GM12878 (cell line): ENCODE results near the gene PIEZO2. TPM values are rescaled to one million over a fixed set of nuclear protein-coding genes. Genes with fewer than 3 reads are reported as not detected.

Experiments
- ATAC-seq: fragments of 200-7000 bp; cut with Tn5 transposase; 3 replicates; pipeline ENCODE4 v1.9.1; 2020; ENCODE audit warnings: mild to moderate bottlenecking, moderate library complexity
- BruUV-seq: library from RNA; stranded (reverse); fragments of 400-500 nt; replicated peaks from 2 replicates; lab custom pipeline; 2021; lab: Mats Ljungman, UMichigan
- CTCF ChIA-PET: fragments of 300-600 bp; sonication (Branson Sonifier 250); formaldehyde crosslinking; extraction: SDS; loops from one replicate; lab custom pipeline; 2021; ENCODE audit warnings: inconsistent platforms; lab: Yijun Ruan, JAX
- POLR2A ChIA-PET: fragments of 350-600 bp; formaldehyde crosslinking; extraction: SDS; loops from one replicate; lab custom pipeline; 2021; ENCODE audit warnings: inconsistent platforms; lab: Charles Lee
- RAD21 ChIA-PET: fragments of 300-600 bp; sonication (Branson Sonifier 250); formaldehyde crosslinking; loops from one replicate; lab custom pipeline; 2023; ENCODE audit warnings: antibody characterized with exemption; ENCODE audit not compliant: unreplicated experiment; lab: Charles Lee
- SMC1A ChIA-PET: fragments of 300-600 bp; sonication (Branson Sonifier 250); formaldehyde crosslinking; loops from one replicate; lab custom pipeline; 2023; ENCODE audit not compliant: unreplicated experiment, uncharacterized antibody; lab: Charles Lee
- DNase-seq: peaks from one replicate; pipeline ENCODE4 v3.0.0-alpha.2; 2011; ENCODE audit warnings: low read depth, low spot score
- FAIRE-seq: peaks from 3 replicates; lab custom pipeline; 2011; peaks lifted over from hg19 to GRCh38; lab: Jason Lieb, UNC
- H2AFZ ChIP-seq: 2 replicates; pipeline ENCODE4 v1.6.0; 2011; ENCODE audit warnings: low read depth, low read length, control low read depth; ENCODE audit not compliant: control insufficient read depth
- H3K27ac ChIP-seq: 2 replicates; pipeline ENCODE4 v1.5.1; 2011; ENCODE audit warnings: control low read depth; ENCODE audit not compliant: control insufficient read depth, insufficient read depth
- H3K27me3 ChIP-seq, 2 experiments: replicated peaks in 1 of 2; 2 replicates each; pipeline versions ENCODE4 v1.6.0 to v1.6.1; 2011; ENCODE audit warnings: low read length in 1 of 2; ENCODE audit not compliant: control insufficient read depth in 2 of 2, insufficient read depth in 2 of 2
- H3K36me3 ChIP-seq, 2 experiments: 2 replicates each; pipeline ENCODE4 v1.5.1; 2011; ENCODE audit warnings: low read length in 1 of 2; ENCODE audit not compliant: control insufficient read depth in 2 of 2, insufficient read depth in 2 of 2
- H3K4me1 ChIP-seq: 2 replicates; pipeline ENCODE4 v1.6.1; 2011; ENCODE audit warnings: mild to moderate bottlenecking, low read length, moderate library complexity, mixed read lengths; ENCODE audit not compliant: control insufficient read depth, insufficient read depth
- H3K4me2 ChIP-seq: 2 replicates; pipeline ENCODE4 v1.6.0; 2011; ENCODE audit warnings: control low read depth; ENCODE audit not compliant: control insufficient read depth, insufficient read depth
- H3K4me3 ChIP-seq: fragments of 200-600 bp; sonication (generic); 2 replicates; pipeline ENCODE4 v1.5.1; 2016
- H3K79me2 ChIP-seq: 2 replicates; pipeline ENCODE4 v1.6.0; 2011; ENCODE audit warnings: low read length; ENCODE audit not compliant: control insufficient read depth, insufficient read depth
- H3K9ac ChIP-seq: 2 replicates; pipeline ENCODE4 v1.8.0; 2011; ENCODE audit warnings: low read length, control low read depth, mixed read lengths; ENCODE audit not compliant: control insufficient read depth, insufficient read depth
- H3K9me3 ChIP-seq: replicated peaks from 3 replicates; pipeline ENCODE4 v1.5.1; 2011; ENCODE audit warnings: mild to moderate bottlenecking, low read length; ENCODE audit not compliant: control insufficient read depth, insufficient read depth
- H4K20me1 ChIP-seq: 2 replicates; pipeline ENCODE4 v1.6.0; 2011; ENCODE audit not compliant: control insufficient read depth, insufficient read depth
- BHLHE40 ChIP-seq, 2 experiments: fragments of 450-650 bp in 1 of 2; IDR thresholded peaks; 2 replicates each; pipeline ENCODE4 v1.6.1; 2011 to 2017; ENCODE audit warnings: low read depth in 2 of 2, borderline replicate concordance in 1 of 2, improper control_type of control experiment in 1 of 2, low read length in 1 of 2, mild to moderate bottlenecking in 1 of 2
- CEBPB ChIP-seq, 2 experiments: fragments of 150-350 bp in 1 of 2; IDR thresholded peaks; 2 replicates each; pipeline ENCODE4 v1.6.1; 2012 to 2014; ENCODE audit warnings: low read depth in 2 of 2, low read length in 2 of 2, borderline replicate concordance in 1 of 2, inconsistent platforms in 1 of 2
- E4F1 ChIP-seq: fragments of 450-650 bp; IDR thresholded peaks from 2 replicates; pipeline ENCODE4 v1.6.1; 2018; ENCODE audit warnings: borderline replicate concordance, mild to moderate bottlenecking; ENCODE audit not compliant: partially characterized antibody
- FOXK2 ChIP-seq: fragments of 450-650 bp; IDR thresholded peaks from 2 replicates; pipeline ENCODE4 v1.6.1; 2017; ENCODE audit warnings: mild to moderate bottlenecking, moderate library complexity
- GATAD2B ChIP-seq: fragments of 450-650 bp; conservative IDR thresholded peaks from 2 replicates; pipeline ENCODE4 v1.6.1; 2017; ENCODE audit warnings: low read depth, mild to moderate bottlenecking, moderate library complexity
- HDAC2 ChIP-seq: fragments of 200-600 bp; sonication (generic); IDR thresholded peaks from 2 replicates; pipeline ENCODE4 v1.6.1; 2017
- HDAC6 ChIP-seq: fragments of 200-600 bp; sonication (generic); IDR thresholded peaks from one replicate; pipeline ENCODE4 v1.8.0; 2017; ENCODE audit warnings: antibody characterized with exemption; ENCODE audit not compliant: unreplicated experiment
- HDGF ChIP-seq: fragments of 450-650 bp; IDR thresholded peaks from 2 replicates; pipeline ENCODE4 v1.6.1; 2016; ENCODE audit warnings: antibody characterized with exemption
- IRF4 ChIP-seq: IDR thresholded peaks from 2 replicates; pipeline ENCODE4 v1.6.1; 2011; ENCODE audit warnings: low read depth, low read length
- JUND ChIP-seq: IDR thresholded peaks from 2 replicates; pipeline ENCODE4 v1.6.1; 2012; ENCODE audit warnings: low read depth, mild to moderate bottlenecking, low read length, improper control_type of control experiment, moderate library complexity
- MTA3 ChIP-seq: IDR thresholded peaks from 2 replicates; pipeline ENCODE4 v1.6.1; 2012; ENCODE audit warnings: low read length, inconsistent platforms, borderline replicate concordance
- MYB ChIP-seq: fragments of 150-350 bp; IDR thresholded peaks from 2 replicates; pipeline ENCODE4 v1.6.1; 2014; ENCODE audit warnings: mild to moderate bottlenecking, low read depth, low read length, borderline replicate concordance
- NFYA ChIP-seq: IDR thresholded peaks from 2 replicates; pipeline ENCODE4 v1.6.1; 2011; ENCODE audit warnings: low read depth, mild to moderate bottlenecking, low read length, improper control_type of control experiment, borderline replicate concordance
- POLR2AphosphoS2 ChIP-seq: IDR thresholded peaks from 2 replicates; pipeline ENCODE4 v1.6.1; 2011; ENCODE audit warnings: low read depth, mild to moderate bottlenecking, low read length, improper control_type of control experiment, moderate library complexity
- SIX5 ChIP-seq: IDR thresholded peaks from 2 replicates; pipeline ENCODE4 v1.6.1; 2011; ENCODE audit warnings: mild to moderate bottlenecking, low read depth, low read length, moderate library complexity; ENCODE audit not compliant: severe bottlenecking
- SMAD5 ChIP-seq: IDR thresholded peaks from 2 replicates; pipeline ENCODE4 v1.6.1; 2016; ENCODE audit warnings: antibody characterized with exemption, low read depth
- SP1 ChIP-seq: IDR thresholded peaks from one replicate; pipeline ENCODE4 v1.6.1; 2011; ENCODE audit warnings: low read depth, low read length
- TCF3 ChIP-seq: IDR thresholded peaks from 2 replicates; pipeline ENCODE4 v1.6.1; 2012; ENCODE audit warnings: low read depth, mild to moderate bottlenecking, low read length, borderline replicate concordance; ENCODE audit not compliant: insufficient read depth
- ZNF24 ChIP-seq: fragments of 450-650 bp; IDR thresholded peaks from 2 replicates; pipeline ENCODE4 v1.6.1; 2017; ENCODE audit warnings: antibody characterized with exemption, mild to moderate bottlenecking
- WGBS: methylation state at CpG from one replicate; pipeline ENCODE4 v1.1.6; 2016; ENCODE audit warnings: low lambda C conversion rate; ENCODE audit not compliant: insufficient replicate concordance, insufficient coverage; ENCODE audit errors: missing lambda C conversion rate; 5-methylcytosine and 5-hydroxymethylcytosine counted together
- in situ Hi-C: fragments of 300-500 bp; cut with MboI; formaldehyde crosslinking; loops from 9 replicates; pipeline ENCODE4 v1.14.3; 2018; ENCODE audit warnings: mixed read lengths
- intact Hi-C: fragments of 100-400 bp; cut with micrococcal nuclease; formaldehyde crosslinking; loops from one replicate; pipeline ENCODE4 v1.14.2; 2022; ENCODE audit not compliant: unreplicated experiment
- polyA plus RNA-seq, 11 experiments: library from polyadenylated mRNA; depleted of rRNA in 4 of 11; unstranded in 6 of 11; stranded (reverse) in 5 of 11; fragments of >200 nt; fragmentation: Nextera tagmentation in 4 of 11; fragmentation: Illumina TruSeq in 1 of 11; extraction: Ambion mirVana in 4 of 11; extraction: Trizol in 1 of 11; gene quantifications; 1 replicate in 1 of 11; 2 replicates in 10 of 11; pipeline versions ENCODE4 v1.2.1 to v1.2.3, GENCODE V29; 2011 to 2016; ENCODE audit warnings: inconsistent platforms in 2 of 11, missing spikeins in 2 of 11, low read depth in 1 of 11
- total RNA-seq, 4 experiments: library from RNA; depleted of rRNA in 3 of 4; stranded (reverse); fragments of >200 nt in 3 of 4; fragmentation: Illumina TruSeq in 1 of 4; extraction: Trizol in 1 of 4; gene quantifications; 2 replicates each; pipeline versions ENCODE4 v1.2.1 to v1.2.3, GENCODE V29; 2013 to 2021
- TF ChIP-seq, protein P1 (sequence below): IDR thresholded peaks from 2 replicates; pipeline ENCODE4 v1.6.1; 2012; ENCODE audit warnings: low read depth, low read length, improper control_type of control experiment
- TF ChIP-seq, protein P2 (sequence below): fragments of 450-650 bp; IDR thresholded peaks from 2 replicates; pipeline ENCODE4 v1.6.1; 2016; ENCODE audit warnings: mild to moderate bottlenecking

The PIEZO2 gene
- total and polyA plus RNA-seq, 10 of the 15 experiments (the other 5 are each of a cell fraction or from before 2014, with no cell fraction given) = 6.7 to 42.3 (median 27.4) TPM

DNA sequence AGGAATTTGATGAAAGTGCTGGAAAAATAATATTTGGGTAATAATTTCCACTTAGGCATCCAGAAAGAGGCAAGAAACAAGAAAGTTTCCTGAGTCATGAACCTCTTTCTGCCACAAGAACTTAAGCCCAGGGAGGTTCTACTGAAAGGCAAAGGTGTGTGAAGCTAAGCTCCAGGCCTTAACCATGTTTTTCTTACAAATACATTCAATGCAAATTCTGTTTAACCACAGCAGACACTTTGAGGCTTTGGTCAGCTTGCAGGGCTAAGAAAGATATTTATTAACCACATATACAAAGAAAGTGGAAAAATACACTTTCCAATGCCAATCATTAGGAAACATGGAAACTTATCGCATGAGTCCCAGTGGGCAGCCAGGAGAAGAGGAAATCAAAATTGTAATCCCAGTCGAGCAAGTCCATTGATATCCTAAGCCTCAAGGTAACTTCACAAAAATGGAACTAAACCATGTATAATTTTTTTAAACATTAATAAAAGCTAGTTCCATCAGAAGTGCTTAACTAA lies 68.3 kb downstream of the PIEZO2 start:
- CTCF ChIA-PET = interaction anchor here (0.8 to 1.8 kb wide), 8 partner anchors 9 to 294 kb away, joined by 3 to 8 read pairs (median 4); no protein-coding TSS in a partner anchor
- FAIRE-seq = peak; percentile 27
- ATAC-seq = peak; percentile 69
- Histone ChIP-seq H4K20me1 (no peaks in the 10 kb centered on the region), H3K4me2 (peak overlapping the region; percentile 35; the same call in 1 of the 2 replicates), H3K9ac (no peak overlapping the region), H2AFZ (no peak overlapping the region), H3K27me3 (no peaks in the 10 kb centered on the region), H3K4me3 (no peak overlapping the region), H3K79me2 (peaks cover 53% of the 10 kb centered on the region), H3K36me3 (no peaks in the 10 kb centered on the region; a peak in 1 of 4 replicates), H3K4me1 (peaks cover 27% of the 10 kb centered on the region), H3K9me3 (no peaks in the 10 kb centered on the region), H3K27ac (peak overlapping the region; percentile 46; the same call in 1 of the 2 replicates)
- SMC1A ChIA-PET = interaction anchor here (0.8 to 2.1 kb wide), 17 partner anchors 10 to 296 kb away, joined by 3 to 12 read pairs (median 5); no protein-coding TSS in a partner anchor
- in situ Hi-C loops = no loop called here
- no TSS peak for BruUV-seq
- peak; percentile 42 for DNase-seq
- 72% methylated on average over 2 of the region's 2 CpGs for WGBS
- RAD21 ChIA-PET = interaction anchor here (0.7 to 2.4 kb wide), 6 partner anchors 8 to 162 kb away, joined by 3 to 10 read pairs (median 4); no protein-coding TSS in a partner anchor
- POLR2A ChIA-PET = interaction anchor here (1.0 to 2.0 kb wide), 3 partner anchors 13 to 65 kb away, joined by 3 to 8 read pairs (median 4); no protein-coding TSS in a partner anchor
- intact Hi-C loops = no loop called here
- TF ChIP-seq POLR2AphosphoS2 (no peak), SP1 (no peak), IRF4 (no peak), SMAD5 (no peak), NFYA (no peak), MTA3 (no peak), ZNF24 (no peak), HDAC2 (no peak), JUND (no peak), GATAD2B (no peak), TCF3 (no peak), SIX5 (no peak), HDGF (no peak), HDAC6 (no peak), MYB (no peak), CEBPB (IDR thresholded peaks at IDR 0.05; ENCODE audit: borderline replicate concordance in 1 of 2, low read depth in 2 of 2, low read length in 2 of 2) (no peak), FOXK2 (no peak), BHLHE40 (IDR thresholded peaks at IDR 0.05; ENCODE audit: borderline replicate concordance in 1 of 2, low read depth in 2 of 2, low read length in 1 of 2) (0 out of 4 replicates have a peak, but pooled peaks of 1 of the 2 experiments have one; percentile 12), E4F1 (no peak)
- TF ChIP-seq, protein P1, sequence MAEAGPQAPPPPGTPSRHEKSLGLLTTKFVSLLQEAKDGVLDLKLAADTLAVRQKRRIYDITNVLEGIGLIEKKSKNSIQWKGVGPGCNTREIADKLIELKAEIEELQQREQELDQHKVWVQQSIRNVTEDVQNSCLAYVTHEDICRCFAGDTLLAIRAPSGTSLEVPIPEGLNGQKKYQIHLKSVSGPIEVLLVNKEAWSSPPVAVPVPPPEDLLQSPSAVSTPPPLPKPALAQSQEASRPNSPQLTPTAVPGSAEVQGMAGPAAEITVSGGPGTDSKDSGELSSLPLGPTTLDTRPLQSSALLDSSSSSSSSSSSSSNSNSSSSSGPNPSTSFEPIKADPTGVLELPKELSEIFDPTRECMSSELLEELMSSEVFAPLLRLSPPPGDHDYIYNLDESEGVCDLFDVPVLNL = no peak
- TF ChIP-seq, protein P2, sequence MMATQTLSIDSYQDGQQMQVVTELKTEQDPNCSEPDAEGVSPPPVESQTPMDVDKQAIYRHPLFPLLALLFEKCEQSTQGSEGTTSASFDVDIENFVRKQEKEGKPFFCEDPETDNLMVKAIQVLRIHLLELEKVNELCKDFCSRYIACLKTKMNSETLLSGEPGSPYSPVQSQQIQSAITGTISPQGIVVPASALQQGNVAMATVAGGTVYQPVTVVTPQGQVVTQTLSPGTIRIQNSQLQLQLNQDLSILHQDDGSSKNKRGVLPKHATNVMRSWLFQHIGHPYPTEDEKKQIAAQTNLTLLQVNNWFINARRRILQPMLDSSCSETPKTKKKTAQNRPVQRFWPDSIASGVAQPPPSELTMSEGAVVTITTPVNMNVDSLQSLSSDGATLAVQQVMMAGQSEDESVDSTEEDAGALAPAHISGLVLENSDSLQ = peak; percentile 54; the same call in 1 of the 2 replicates
